ENCODE measurements around the gene TNIK.
"Not testable (repeated sequence)": the region's sequence is repeated elsewhere in the genome, so short reads cannot be mapped to it uniquely, and the experiment has no call there.

The TNIK gene

DNA sequence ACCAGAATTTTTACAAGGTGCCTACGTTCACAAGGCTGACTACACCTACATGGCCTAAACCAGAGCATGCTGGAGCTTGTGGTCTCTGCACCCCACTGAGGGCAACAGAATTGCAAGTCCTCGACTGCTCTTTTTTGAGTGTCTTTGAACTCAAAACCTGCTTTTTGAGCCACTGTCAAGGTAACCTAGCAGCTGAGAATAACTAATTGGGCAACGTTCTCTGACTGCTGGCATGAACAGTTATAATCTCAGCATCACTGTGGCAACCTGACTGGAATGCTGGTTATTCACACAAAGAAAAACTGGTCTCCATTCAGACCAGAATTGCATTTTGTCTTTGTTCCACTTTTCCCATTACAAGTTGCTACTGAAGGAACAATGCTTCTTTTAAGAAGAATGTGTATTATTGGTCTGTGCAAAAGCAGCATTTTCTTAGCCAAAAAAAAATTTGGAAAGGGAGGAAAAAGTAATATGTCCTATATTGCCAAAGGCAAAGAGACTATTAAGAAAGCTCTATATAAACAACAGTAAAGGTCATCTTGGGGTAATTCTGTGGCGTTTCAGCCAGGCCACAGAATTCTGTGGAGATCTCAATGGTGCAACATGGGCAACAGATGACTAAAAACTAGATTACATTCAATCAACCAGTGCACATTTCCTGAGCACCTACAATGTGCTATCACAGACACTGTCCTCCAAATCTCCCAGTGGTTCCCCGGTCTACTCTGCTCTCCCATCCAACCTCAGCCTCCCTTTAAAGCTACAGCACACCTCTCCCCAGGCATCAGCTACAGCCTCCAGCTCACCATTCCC lies 76.8 kb downstream of the TNIK start:
- DNase-seq, result peak in 1 of 5 experiments; percentile 43

DNA sequence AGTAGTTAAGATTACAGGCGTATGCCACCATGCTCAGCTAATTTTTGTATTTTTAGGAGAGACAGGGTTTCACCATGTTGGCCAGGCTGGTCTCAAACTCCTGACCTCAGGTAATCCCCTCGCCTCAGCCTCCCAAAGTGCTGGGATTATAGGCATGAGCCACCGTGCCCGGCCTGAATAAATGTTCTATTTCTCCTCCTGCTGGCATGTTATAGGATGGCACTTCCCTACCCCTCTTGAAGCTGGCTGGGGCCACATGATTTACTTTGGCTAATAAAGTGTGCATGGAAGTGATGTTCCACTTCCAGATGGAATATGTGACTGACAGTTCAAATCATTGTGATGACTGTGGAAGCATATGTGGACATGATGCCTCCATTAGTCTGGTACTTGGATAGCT lies 77.9 kb downstream of the TNIK start:
- DNase-seq, result not testable (repeated sequence)

DNA sequence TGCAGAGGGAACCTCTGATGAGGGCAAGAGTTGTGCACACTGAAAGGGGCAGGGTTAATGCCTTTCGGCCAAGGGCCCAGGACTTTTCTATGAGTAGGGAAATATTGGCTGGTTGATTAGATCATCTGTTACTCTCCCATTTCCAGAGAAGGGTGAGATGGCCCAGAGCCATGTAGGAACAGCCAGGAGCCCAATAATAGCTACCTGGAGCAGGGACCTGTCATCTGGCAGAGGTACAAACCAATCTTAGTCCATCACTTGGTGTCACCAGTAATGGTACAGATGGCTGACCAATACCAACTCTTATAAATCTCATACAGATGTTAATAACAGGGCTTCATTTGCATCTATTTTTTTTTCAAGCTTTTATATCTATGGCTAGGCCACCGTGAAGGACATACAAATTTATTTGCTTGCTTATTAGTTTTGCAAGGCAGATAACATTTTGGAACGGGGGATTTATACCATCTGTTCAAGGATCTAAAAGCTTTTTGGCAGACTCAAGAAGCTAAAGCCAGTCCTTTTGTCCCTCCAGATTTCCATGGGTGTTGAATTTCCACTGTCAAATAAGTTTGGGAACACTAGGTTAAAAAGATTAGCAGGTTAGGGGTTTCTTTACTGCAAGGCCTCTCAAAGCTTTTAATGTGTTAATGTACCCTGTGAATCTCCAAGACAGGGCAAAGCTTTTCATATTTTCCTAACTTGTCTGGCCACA lies 79.3 kb downstream of the TNIK start:
- no peak for DNase-seq

DNA sequence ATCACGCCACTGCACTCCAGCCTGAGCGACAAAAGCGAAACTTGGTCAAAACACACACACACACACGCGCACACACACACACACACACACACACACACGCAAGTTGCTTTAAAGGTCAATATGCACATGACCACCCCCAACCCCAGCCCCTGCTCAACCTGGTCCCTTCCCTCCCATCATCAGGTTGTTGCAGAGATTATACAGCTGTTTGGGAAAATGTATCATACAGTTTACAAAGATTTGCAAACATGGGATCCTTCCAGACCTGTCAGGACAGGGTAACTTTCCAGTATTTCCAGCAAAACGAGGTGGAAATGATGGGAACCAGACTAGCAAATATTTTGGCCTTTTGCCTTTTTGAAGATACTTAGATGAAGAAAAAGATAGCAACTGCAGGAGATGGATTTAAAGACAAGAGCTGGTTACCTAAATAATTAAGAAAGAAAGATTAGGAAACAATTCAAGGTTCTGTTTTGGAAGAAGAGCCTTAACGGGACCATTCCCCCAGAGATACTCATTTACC lies 80.2 kb downstream of the TNIK start:
- DNase-seq, result no peak

DNA sequence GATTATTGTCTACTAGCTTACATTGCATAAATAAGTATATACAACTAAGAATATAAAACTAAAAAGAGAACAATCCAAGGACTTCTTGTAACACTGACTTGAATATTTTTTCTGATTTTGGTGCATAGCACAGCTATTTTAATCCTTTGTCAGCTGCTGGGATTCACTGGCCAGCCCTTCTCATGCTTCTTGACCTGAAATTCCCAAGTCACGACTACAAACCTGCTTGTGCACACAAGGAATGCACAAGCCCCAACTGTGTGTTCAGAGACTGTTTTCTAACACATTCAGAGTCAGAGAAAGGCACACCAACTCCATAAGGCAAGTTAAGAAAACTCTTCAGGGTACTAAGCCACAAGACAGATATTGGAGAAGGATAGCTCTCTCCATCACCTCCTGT lies 80.9 kb downstream of the TNIK start:
- DNase-seq, result no peak

DNA sequence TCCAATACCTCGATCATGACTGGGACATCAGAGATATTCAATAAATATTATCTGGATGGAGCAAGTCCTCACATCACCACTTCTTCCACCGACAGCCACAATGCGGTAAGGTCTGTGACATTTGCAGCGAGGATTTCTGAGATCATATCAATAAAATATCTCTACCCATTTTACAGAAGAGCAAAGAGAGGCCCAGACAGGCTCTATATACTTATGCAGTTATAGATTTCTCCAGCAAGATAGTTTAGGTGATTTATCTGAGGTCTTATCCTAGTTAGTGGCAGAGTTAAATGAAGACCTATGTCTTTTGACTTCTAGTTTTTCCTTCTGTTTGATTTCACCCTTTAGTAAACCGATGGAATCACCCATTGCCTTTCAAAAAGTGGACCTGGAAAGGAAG lies 81.6 kb downstream of the TNIK start:
- DNase-seq, result no peak

DNA sequence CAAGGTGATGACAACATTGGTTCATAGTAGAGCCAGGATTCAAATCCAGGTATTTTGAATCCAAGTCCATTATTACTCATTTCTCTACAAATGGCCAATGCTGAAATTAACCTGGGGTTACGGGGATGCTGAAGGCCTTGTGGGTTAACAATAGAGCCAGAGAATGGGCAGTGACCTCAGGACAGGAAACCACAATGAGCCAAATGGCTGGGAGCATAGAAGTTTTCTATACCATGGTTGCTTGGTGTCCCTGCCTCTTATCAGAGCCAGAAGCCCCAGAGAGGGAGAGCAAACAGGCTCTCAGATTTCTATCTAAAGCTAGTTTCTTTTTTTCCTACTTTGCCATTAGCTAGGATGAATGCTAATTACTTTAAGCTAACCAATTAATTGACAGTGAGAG lies 82.3 kb downstream of the TNIK start:
- DNase-seq, result no peak

DNA sequence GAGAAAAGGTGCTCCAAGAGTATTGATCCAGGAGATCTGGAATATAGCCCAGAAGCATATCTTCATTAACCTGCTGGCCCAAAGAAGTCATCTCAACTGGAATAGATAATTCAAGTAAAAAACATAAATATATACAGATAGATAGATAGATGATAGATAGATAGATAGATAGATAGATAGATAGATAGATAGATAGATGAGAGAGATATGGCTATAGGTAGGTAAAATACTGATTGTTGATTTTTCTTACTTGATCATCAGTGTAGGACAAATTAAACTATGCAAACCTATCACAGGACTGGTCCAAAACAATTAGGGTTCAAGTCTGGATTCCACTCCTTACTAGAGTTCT lies 83.6 kb downstream of the TNIK start:
- DNase-seq, result no peak

DNA sequence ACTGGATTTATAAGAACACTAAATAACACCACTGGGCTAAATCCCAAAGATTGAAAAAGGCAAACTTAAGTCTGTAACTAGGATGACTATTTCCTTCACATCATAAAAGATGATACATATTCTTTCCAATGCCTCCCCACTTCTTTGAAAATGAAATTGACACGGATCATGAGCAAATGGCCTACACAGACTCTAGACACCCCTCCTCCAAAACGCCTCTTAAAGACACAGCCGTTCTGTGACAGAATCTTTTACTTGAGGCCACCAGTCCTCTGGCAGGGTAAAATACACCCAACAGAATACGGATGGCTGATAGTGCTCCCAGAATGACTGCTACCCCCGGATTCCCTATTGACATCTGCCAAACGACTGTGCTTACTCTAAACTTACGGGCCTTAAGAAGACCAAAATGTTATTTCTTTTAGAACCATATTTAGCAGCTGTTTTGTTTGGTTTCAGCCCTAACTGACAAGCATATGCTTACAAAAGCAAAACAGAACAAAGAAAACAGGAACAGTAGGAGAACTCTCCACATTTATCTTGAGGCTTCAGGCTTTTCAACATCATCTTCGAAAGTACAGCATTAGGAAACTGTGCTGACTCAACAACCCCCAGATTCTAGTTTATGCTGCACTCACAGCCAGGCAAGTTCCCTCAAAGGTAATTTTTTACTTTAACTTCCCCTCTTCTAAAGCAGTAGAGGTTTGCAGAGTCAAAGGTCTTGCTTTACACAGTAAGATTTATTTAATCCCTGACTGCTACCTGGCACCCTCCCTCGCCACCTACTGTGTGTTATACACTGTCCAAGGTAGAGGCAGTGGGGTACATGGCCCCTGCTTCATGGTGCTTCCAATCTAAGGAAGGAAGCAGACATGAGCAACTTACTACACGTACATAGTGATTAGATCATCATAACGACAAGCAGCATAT lies 84.3 kb downstream of the TNIK start:
- DNase-seq, result no peak

DNA sequence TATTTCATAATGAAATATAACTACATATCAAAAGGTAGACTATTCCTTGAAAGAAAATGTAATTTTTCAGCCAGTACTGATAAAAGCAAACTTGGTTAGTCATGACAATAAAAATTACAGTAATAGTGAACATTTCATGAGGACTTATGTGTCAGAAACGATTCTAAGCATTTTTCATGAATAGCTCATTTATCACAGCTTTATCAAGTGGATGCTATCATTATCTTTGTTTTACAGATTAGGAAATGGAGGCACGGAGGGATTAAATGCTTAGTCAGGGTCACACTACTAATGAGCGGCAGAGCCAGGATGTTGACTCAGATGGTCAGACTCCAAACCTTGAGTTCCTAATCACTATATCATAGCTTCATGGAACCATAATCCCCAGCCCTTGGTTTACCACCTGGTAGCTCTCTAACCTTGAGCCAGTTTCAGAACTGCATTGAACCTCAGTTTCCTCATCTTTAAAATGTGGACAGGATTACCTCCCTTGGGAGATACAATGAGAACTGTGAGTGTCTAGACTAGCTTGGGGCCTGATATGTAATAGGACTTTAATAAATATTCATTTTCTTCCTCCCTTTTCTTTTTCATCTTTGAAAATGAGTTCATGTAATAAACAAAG lies 85.4 kb downstream of the TNIK start:
- no peak for DNase-seq

DNA sequence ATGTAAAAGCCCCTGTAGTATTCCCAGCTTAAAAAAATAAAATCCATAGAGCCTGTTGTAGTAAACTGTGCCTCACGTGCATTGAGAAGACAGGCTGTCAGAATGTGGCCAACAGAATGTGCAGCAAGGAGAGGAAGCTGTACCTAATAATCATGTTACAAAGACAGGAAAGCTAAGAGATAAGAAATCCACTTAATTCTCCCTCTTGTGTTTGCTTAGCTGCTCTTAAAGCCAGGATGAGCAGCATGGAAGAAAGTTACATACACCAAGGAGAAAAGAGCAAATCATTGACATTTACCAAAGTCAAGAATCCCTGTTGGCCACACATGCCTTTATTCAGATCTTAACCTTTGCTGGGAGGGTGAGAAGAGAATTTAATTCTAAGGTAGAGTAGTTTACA lies 85.9 kb downstream of the TNIK start:
- DNase-seq, result no peak

DNA sequence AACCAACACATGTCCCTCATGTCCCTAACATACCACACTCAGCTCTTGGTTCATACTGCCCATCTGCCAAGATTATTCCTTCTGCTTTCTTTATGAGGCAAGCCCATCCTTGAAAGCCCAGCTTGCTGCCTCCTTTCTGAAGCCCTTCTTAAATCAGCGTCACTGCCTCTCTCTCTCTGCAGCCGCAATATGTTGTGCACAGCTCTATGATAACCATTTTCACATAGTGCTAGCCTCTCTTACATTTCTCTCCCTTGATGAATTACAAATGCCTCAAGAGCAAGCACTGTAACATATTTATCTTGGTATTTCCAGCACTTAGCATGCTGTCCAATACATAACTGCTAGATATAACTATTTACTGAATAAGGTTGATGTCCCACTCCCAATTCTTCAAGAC lies 86.5 kb downstream of the TNIK start:
- DNase-seq, result no peak

DNA sequence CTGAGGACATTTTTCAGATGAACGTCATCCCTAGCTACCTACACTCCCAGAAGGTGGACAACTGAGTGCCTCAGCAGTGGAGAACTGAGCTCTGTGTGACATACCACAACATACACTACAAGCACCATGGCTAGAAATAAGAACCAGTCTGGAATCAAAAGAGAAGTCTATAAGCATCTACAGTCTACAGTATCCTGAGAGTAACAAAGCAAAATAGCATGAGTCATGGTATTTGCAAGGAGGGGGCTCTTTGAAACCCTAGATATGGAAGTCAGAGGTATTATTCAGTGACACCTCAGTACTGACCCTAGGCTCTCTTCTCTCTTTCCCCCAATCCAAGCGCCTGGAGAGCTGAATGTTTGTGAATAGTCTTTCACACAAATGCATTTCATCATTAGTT lies 87.5 kb downstream of the TNIK start:
- DNase-seq, result no peak

DNA sequence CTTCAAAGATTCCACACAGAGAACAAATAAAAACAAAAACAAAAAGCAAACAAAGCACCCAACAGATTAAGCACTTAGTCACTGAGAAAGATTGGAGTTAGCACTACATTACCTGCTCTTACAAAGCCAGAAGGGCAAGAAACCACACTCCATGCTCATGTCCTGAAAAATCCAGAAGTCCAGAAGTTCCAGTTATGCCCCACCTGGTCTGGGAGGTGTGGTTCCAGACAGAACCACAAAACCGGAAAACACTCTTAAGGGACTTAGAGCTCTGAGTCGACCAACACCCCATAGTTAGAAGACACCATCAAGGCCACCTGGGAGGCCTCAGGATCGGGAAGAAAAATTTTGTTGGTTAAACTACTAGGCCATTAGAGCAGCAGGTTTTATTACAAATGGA lies 88.9 kb downstream of the TNIK start:
- no peak for DNase-seq

DNA sequence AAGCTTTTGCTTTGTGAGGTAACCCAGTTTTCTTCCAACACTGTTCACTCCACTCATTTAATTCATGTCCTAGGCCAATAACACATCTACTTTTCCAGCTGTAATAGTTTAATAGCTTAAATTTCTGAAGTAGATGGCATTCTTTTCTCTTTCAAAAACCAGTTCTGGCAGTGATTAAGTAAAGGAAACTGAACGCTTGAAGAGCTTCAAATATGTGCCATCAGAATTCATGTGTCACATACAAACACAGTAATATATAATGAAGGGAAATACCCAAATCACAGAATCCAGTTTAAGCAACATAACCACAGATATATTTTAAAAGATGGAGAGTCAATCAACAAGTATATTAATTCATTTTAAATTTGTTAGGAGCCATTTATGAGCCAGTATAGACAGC lies 91.0 kb downstream of the TNIK start:
- no peak for DNase-seq

DNA sequence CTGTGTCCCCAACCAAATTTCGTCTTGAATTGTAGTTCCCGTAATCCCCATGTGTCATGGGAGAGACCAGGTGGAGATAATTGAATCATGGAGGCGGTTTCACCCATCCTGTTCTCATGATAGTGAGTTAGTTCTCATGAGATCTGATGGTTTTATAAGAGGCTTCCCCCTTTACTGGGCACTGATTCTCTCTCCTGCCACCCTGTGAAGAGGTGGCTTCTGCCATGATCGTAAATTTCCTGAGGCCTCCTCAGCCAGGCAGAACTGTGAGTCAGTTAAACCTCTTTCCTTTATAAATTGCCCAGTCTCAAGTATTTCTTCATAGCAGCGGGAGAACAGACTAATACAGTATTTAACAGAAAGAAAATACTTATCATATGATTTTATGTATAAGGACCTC lies 93.5 kb downstream of the TNIK start:
- DNase-seq, result not testable (repeated sequence)

DNA sequence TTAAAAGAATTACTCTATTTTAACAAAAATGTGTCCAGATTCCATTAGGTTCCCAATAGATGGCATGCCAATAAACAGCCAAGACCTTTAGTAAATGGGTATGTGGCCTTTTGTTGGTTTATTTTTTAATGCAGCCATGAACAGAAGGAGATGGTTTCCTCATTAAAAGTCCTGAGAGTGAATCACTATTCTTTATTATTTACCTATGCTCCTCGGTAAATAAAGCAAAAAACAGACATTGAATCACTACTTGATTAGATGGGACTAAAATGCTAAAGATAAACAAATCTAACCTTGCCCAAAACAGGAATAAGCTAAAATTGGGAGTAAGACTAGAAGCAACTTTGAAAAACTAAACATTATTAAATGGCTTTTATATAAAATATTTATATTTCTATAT lies 94.2 kb downstream of the TNIK start:
- no peak for DNase-seq

DNA sequence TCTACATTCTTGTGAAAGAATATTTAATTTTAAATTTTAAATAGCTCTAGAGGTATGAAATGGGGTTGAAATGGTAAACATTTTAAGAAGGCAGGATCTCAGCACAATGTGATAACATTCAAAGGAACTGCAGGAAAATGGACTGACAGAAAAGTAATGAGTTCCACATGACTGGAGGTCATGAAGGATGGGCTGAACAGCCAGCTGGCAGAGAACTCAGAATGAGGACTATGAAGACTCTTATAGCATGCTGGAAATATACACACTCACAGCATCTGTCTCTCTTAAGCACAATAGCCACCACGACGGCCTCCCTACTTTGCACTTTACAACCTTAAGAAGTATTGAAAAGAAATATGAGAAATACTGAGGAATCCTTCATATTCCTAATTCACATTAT lies 94.7 kb downstream of the TNIK start:
- DNase-seq, result no peak

DNA sequence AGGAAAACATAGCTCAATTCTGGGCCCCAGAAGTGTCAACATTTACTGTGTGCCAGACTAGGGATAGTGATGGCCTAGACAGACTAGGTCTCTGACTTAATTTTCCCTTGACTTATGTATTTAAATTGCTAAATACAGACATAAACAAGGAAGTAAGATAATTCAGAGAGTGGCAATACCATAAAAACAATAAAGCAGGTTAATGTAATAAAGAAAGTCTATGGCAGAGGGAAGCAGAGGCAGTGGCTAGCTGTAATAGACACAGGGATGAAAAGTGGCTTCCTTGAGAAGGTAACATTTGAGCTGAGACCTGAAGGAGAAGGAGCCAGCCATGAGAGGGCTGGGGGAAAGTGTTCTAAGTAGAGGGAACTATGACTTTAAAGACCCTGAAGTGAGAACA lies 95.7 kb downstream of the TNIK start:
- no peak for DNase-seq

DNA sequence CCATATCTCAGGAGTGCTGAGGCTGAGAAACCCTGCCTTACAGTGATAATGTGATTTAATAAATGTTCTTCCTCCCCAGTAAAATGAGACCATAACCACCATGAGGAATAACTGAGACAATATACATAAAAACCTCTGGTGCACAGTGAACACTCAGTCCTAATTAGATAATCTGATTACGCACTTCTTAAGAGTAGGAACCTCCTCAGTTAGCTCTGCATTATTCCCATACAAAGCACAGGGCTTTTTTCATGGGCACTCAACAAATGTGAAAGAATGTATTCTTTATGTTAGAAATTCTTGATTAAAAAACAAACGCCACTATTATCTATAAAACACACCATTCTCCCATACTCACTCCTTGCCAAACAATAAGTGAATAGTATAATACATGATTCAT lies 97.0 kb downstream of the TNIK start:
- DNase-seq, result no peak

DNA sequence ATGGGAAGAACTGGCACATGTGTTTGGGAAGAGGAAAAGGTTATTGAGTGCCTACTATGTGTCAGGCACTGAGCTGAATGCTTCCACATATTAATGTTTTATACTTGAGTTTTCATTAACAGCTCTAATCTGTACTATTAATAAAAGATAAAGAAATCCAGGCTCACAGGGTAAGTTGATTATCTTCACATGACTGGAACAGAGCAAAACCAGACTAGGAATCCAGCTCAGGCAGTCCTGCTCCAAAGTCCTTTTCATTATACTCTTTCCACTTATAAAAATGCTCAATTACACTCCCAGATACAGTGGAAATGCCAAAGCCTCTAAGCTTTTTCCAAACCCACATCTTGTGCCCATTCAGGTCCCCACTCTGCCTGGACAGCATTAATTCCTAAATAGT lies 97.6 kb downstream of the TNIK start:
- DNase-seq, result no peak

DNA sequence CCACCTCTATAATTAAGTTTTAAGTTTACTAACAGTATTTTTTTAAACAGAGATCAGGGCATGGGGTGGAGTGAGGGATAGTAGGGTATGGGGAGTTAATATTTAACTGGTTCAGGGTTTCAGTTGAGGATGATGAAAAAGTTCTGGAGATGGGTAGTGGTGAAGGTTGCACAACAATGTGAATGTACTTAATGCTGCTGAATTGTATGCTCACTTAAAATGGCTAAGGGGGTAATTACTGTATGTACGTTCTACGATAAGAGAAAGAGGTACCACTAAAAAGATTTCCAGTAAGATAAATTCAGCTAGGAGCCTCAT lies 101.4 kb downstream of the TNIK start:
- no peak for DNase-seq
